CD14-positive monocyte (primary cell): ENCODE data around the gene PAFAH2. TPM values are rescaled to one million over a fixed set of nuclear protein-coding genes. Genes with fewer than 3 reads are reported as not detected.

Experiments
- DNase-seq, 3 donors: peaks; one replicate each; pipeline ENCODE4 v3.0.0-alpha.2; 2011 to 2022
- H2AFZ ChIP-seq: 2 replicates; pipeline ENCODE4 v1.6.0; 2012; ENCODE audit warnings: mild to moderate bottlenecking, low read depth, low read length, inconsistent platforms; ENCODE audit not compliant: insufficient read depth, poor library complexity, severe bottlenecking
- H3K27ac ChIP-seq, 2 donors: 1 replicate in 1 of 2; 2 replicates in 1 of 2; pipeline ENCODE4 v1.5.1; 2012 to 2013; ENCODE audit warnings: low read length in 2 of 2, control low read depth in 1 of 2, inconsistent platforms in 1 of 2, low read depth in 1 of 2, mild to moderate bottlenecking in 1 of 2
- H3K27me3 ChIP-seq, 2 donors: one replicate each; pipeline versions ENCODE4 v1.6.0 to v1.6.1; 2011 to 2013; ENCODE audit warnings: low read length in 2 of 2; ENCODE audit not compliant: control insufficient read depth in 2 of 2, insufficient read depth in 2 of 2
- H3K36me3 ChIP-seq, 2 donors: replicated peaks in 1 of 2; 1 replicate in 1 of 2; 2 replicates in 1 of 2; pipeline versions ENCODE4 v1.5.1 to v1.6.1; 2012 to 2013; ENCODE audit warnings: low read length in 2 of 2, control low read depth in 1 of 2, inconsistent platforms in 1 of 2, mild to moderate bottlenecking in 1 of 2; ENCODE audit not compliant: insufficient read depth in 2 of 2, control insufficient read depth in 1 of 2
- H3K4me1 ChIP-seq, 2 donors: 1 replicate in 1 of 2; 2 replicates in 1 of 2; pipeline versions ENCODE4 v1.5.1 to v1.6.1; 2012 to 2013; ENCODE audit warnings: low read length in 2 of 2, control low read depth in 1 of 2, inconsistent platforms in 1 of 2, mild to moderate bottlenecking in 1 of 2, moderate library complexity in 1 of 2; ENCODE audit not compliant: insufficient read depth in 2 of 2, control insufficient read depth in 1 of 2
- H3K4me2 ChIP-seq: replicated peaks from 2 replicates; pipeline ENCODE3; 2012; ENCODE audit warnings: low read length, moderate library complexity, mild to moderate bottlenecking; ENCODE audit not compliant: poor library complexity, severe bottlenecking; ENCODE audit errors: extremely low read depth
- H3K4me3 ChIP-seq, 3 experiments: fragments of 200-600 bp in 1 of 3; sonication (generic) in 1 of 3; replicated peaks in 1 of 3; 1 replicate in 2 of 3; 2 replicates in 1 of 3; pipeline ENCODE4 v1.5.1; 2011 to 2013; ENCODE audit warnings: low read length in 3 of 3, mild to moderate bottlenecking in 3 of 3, control low read depth in 2 of 3, low read depth in 2 of 3, inconsistent platforms in 1 of 3, moderate library complexity in 1 of 3
- H3K79me2 ChIP-seq: 2 replicates; pipeline ENCODE4 v1.6.0; 2012; ENCODE audit warnings: mild to moderate bottlenecking, control low read depth, inconsistent platforms, low read length, moderate library complexity; ENCODE audit not compliant: insufficient read depth
- H3K9ac ChIP-seq: 2 replicates; pipeline ENCODE4 v1.6.0; 2017; ENCODE audit warnings: low read length, mild to moderate bottlenecking; ENCODE audit not compliant: insufficient read depth, poor library complexity, severe bottlenecking
- H3K9me3 ChIP-seq, 2 donors: replicated peaks in 1 of 2; 1 replicate in 1 of 2; 2 replicates in 1 of 2; pipeline versions ENCODE4 v1.5.1 to v1.6.1; 2012 to 2013; ENCODE audit warnings: low read length in 2 of 2, control low read depth in 1 of 2; ENCODE audit not compliant: control insufficient read depth in 1 of 2, insufficient read depth in 1 of 2
- H4K20me1 ChIP-seq: 2 replicates; pipeline ENCODE4 v1.6.0; 2012; ENCODE audit warnings: mild to moderate bottlenecking, low read length, control low read depth, moderate library complexity; ENCODE audit not compliant: insufficient read depth
- H3K27ac Mint-ChIP-seq, 7 donors: one replicate each; pipeline ENCODE4 v1.8.0; 2020; ENCODE audit warnings: mild to moderate bottlenecking in 7 of 7, mixed read lengths in 7 of 7, moderate library complexity in 6 of 7, inconsistent platforms in 2 of 7
- H3K27me3 Mint-ChIP-seq, 3 donors: one replicate each; pipeline ENCODE4 v1.8.0; 2021 to 2022; ENCODE audit warnings: low read depth in 3 of 3, mild to moderate bottlenecking in 3 of 3, mixed read lengths in 3 of 3, moderate library complexity in 3 of 3, inconsistent platforms in 1 of 3
- H3K36me3 Mint-ChIP-seq, 2 donors: one replicate each; pipeline ENCODE4 v1.8.0; 2020; ENCODE audit warnings: mixed read lengths in 2 of 2, inconsistent platforms in 1 of 2, mild to moderate bottlenecking in 1 of 2
- H3K4me1 Mint-ChIP-seq: one replicate; pipeline ENCODE4 v1.8.0; 2020; ENCODE audit warnings: mild to moderate bottlenecking, mixed read lengths
- H3K4me3 Mint-ChIP-seq, 2 donors: one replicate each; pipeline ENCODE4 v1.8.0; 2020; ENCODE audit warnings: mild to moderate bottlenecking in 2 of 2, mixed read lengths in 2 of 2, moderate library complexity in 1 of 2
- H3K9me3 Mint-ChIP-seq, 7 donors: one replicate each; pipeline ENCODE4 v1.8.0; 2020 to 2022; ENCODE audit warnings: mixed read lengths in 7 of 7, mild to moderate bottlenecking in 6 of 7, moderate library complexity in 6 of 7, inconsistent platforms in 2 of 7
- WGBS: methylation state at CpG from one replicate; pipeline ENCODE4 v1.1.5; 2013; ENCODE audit warnings: missing lambda C conversion rate; ENCODE audit not compliant: insufficient coverage; 5-methylcytosine and 5-hydroxymethylcytosine counted together
- intact Hi-C, 2 donors: fragments of 100-400 bp; cut with micrococcal nuclease; formaldehyde crosslinking; loops; one replicate each; pipeline versions ENCODE4 v1.15.0 to v1.15.1; 2023
- polyA plus RNA-seq, 3 donors: library from polyadenylated mRNA; depleted of rRNA in 1 of 3; unstranded in 2 of 3; stranded (reverse) in 1 of 3; fragments of 300-500 nt in 2 of 3; fragments of >200 nt in 1 of 3; fragmentation: Illumina TruSeq in 2 of 3; gene quantifications; 1 replicate in 2 of 3; 2 replicates in 1 of 3; pipeline ENCODE4 v1.2.3, GENCODE V29; 2012 to 2021
- TF ChIP-seq, protein P1 (sequence below): fragments of 200-600 bp; IDR thresholded peaks from one replicate; pipeline ENCODE4 v1.8.0; 2022; ENCODE audit warnings: antibody characterized with exemption, mild to moderate bottlenecking

The PAFAH2 gene
- polyA plus RNA-seq, 3 donors: 6.4 to 9.2 (median 6.8) TPM

DNA sequence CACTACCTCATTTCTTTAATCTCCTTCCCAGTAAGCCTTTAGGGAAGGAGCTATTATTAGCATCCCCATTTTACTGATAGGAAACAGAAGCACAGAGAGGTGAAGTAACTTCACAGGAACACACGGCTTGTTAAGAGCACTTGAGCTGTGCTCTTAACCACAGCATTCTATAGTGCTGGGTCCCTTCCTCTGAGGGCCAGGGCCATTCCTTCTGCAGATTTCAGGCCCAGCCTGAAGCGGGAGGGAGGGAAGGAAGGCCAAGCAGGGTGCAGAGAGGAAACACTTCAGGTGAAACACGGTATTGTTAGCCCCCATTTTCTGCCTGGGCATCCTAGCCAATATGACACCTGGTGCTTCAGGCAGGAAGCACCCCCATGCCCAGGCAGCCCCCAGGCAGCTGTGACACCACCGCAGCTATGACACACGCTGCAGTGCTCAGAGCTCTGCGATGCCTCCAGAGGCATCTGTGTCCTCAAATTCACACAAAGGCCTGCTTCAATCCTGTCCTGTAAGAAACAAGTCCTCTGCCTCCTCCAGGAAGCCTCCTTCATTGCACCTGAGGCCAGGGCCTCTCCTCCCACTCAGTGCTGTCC lies 19.2 kb upstream of the PAFAH2 start:
- no peaks in the 10 kb centered on the region for H3K36me3 ChIP-seq
- Mint-ChIP-seq H3K9me3 (peaks cover 0 to 4% (median 0%) of the 10 kb centered on the region in 7 donors), H3K4me1 (peaks cover 52% of the 10 kb centered on the region), H3K4me3 (peak overlapping the region in 1 of 2 donors; percentile 70), H3K27ac (peak overlapping the region in 6 of 7 donors; percentile 32 to 77 (median 66)), H3K27me3 (peaks cover 8 to 24% (median 13%) of the 10 kb centered on the region in 3 donors), H3K36me3 (peaks cover 0 to 5% of the 10 kb centered on the region in 2 donors)
- intact Hi-C loops: no loop called here
- peaks cover 0 to 2% of the 10 kb centered on the region in 2 donors for H3K27me3 ChIP-seq
- peaks cover 45 to 51% of the 10 kb centered on the region in 2 donors for H3K4me1 ChIP-seq
- H3K4me2 ChIP-seq: peak overlapping the region; percentile 57
- H3K27ac ChIP-seq: peak overlapping the region; percentile 39 to 48
- peak overlapping the region; percentile 18 for H2AFZ ChIP-seq
- no peaks in the 10 kb centered on the region for H3K79me2 ChIP-seq
- H4K20me1 ChIP-seq: no peaks in the 10 kb centered on the region
- peak overlapping the region in 1 of 3 experiments; percentile 44 for H3K4me3 ChIP-seq
- DNase-seq: peak in 2 of 3 donors; percentile 33 to 41
- H3K9ac ChIP-seq: no peak overlapping the region
- H3K9me3 ChIP-seq: no peaks in the 10 kb centered on the region
- 94% methylated on average over 3 of the region's 6 CpGs for WGBS
- TF ChIP-seq, protein P1, sequence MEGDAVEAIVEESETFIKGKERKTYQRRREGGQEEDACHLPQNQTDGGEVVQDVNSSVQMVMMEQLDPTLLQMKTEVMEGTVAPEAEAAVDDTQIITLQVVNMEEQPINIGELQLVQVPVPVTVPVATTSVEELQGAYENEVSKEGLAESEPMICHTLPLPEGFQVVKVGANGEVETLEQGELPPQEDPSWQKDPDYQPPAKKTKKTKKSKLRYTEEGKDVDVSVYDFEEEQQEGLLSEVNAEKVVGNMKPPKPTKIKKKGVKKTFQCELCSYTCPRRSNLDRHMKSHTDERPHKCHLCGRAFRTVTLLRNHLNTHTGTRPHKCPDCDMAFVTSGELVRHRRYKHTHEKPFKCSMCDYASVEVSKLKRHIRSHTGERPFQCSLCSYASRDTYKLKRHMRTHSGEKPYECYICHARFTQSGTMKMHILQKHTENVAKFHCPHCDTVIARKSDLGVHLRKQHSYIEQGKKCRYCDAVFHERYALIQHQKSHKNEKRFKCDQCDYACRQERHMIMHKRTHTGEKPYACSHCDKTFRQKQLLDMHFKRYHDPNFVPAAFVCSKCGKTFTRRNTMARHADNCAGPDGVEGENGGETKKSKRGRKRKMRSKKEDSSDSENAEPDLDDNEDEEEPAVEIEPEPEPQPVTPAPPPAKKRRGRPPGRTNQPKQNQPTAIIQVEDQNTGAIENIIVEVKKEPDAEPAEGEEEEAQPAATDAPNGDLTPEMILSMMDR: no peak

DNA sequence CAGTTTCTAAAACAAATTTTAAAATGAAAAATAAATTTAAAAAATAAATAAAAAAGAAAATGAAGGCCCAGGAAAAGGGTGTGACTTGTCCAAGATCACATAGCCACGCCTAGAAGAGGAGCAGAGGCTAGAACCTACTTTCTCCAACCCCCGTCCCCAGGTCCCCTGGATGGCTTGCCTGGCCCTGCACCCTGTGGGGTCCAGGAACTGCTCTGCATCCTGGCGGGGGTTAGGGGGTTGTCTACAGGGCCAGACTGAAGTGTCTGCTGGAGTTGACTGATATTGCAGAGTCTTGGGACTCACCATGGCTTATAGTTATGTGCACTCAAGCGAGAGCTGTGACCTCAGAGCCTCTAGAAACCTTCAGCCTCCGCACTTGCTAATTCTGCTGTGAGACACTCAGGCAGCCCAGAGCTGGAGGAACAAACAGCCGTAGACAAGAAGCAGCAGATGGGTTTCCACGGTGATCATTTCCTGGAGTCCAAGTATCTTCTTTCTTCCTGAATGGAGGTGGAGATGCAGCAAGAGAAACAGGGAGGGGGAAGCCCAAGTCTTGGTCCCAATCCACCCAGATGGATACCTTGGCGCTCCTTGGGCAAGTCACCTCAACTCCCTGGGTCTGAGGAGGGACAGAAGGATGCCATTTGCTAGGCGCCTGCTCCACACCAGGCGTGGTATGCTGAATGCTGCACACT lies 18.5 kb upstream of the PAFAH2 start:
- intact Hi-C loops: no loop called here
- peaks cover 0 to 4% (median 0%) of the 10 kb centered on the region in 7 donors for H3K9me3 Mint-ChIP-seq
- Histone ChIP-seq H3K27ac (peak overlapping the region; percentile 39 to 48), H3K9ac (no peak overlapping the region), H3K4me3 (peak overlapping the region in 1 of 3 experiments; percentile 44), H3K79me2 (no peaks in the 10 kb centered on the region), H3K9me3 (no peaks in the 10 kb centered on the region), H4K20me1 (no peaks in the 10 kb centered on the region), H3K4me2 (peak overlapping the region; percentile 57), H3K27me3 (peaks cover 0 to 2% of the 10 kb centered on the region in 2 donors), H3K36me3 (no peaks in the 10 kb centered on the region), H2AFZ (peak overlapping the region; percentile 18), H3K4me1 (peaks cover 46 to 52% of the 10 kb centered on the region in 2 donors)
- TF ChIP-seq, protein P1: no peak
- H3K27me3 Mint-ChIP-seq: peaks cover 5 to 18% (median 11%) of the 10 kb centered on the region in 3 donors
- WGBS: 50% methylated on average over 5 of the region's 10 CpGs
- H3K4me1 Mint-ChIP-seq: peaks cover 52% of the 10 kb centered on the region
- peaks cover 0 to 5% of the 10 kb centered on the region in 2 donors for H3K36me3 Mint-ChIP-seq
- peak overlapping the region; percentile 32 to 77 (median 68) for H3K27ac Mint-ChIP-seq
- peak overlapping the region in 1 of 2 donors; percentile 70 for H3K4me3 Mint-ChIP-seq
- no peak for DNase-seq
